GM21381 (cell line): Measurements from ENCODE around the gene PLCH2.
"Not testable (repeated sequence)": the region's sequence is repeated elsewhere in the genome, so short reads cannot be mapped to it uniquely, and the experiment has no call there.

Source experiments
- ATAC-seq: cut with Tn5 transposase; IDR thresholded peaks from one replicate; pipeline ENCODE4 v1.9.1; 2021; ENCODE audit warnings: mild to moderate bottlenecking, moderate library complexity; ENCODE audit not compliant: unreplicated experiment

PLCH2 gene

DNA sequence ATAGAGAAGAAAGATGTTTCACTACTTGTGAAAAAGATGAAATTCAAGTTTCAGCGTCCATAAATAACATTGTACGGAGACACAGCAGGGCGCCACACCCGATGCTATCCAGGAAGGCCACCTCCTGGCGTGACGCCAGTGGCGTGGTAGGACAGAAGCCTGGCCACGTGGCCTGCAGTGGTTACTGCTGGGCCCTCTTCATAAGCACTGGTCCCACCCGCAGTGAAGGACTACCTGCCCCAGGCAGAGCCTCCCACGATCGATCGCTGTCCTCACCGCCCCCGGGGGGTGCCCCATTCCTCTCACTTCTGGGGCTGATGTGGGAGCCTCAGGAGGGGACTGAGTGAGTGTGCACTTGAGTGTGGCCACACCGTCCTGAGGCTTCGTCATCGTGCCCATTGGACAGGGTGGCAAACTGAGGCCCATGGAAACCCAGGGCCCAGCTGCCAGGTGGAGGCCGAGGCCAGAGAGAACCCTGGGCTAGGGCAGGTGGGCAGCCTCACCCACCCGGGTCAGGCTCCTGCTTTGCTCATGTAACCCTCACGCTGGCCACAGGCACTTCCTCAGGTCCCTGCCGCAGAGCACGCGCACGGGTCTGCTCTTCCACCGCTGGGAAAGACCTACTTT lies 65.6 kb downstream of the PLCH2 start:
- no peak for ATAC-seq

DNA sequence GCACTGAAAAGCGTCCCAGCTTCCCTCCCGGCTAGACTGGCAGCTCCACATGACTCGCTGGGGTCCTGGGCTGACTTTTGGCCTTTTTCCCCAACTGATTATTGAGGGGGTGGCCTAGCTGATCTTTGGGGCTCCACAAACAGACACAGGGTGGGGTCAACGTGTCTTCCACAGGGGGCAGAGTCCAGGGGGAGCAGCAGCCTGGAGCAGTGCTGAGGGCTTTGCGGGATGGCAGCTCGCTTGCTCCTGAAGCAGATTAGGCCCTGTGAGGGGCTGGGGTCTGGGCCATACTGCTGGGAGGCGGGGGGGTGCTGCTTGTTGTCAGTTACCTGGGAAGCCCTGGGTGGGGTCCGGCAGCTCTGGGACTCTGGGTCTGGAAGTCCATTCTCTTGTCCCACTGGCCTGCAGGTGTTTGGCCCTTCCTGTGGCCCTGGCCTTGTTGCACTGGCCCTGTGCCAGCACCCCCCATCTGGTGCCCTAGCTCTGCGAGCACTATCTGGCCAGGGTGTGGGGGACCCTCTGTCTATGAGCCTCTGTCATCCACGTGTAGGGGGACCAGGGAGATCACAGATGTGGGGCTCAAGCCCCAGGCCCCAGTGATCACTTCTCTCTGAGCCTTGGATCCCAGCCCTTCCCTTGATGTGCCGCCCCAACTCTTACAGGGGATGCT lies 66.3 kb downstream of the PLCH2 start:
- ATAC-seq, result no peak

DNA sequence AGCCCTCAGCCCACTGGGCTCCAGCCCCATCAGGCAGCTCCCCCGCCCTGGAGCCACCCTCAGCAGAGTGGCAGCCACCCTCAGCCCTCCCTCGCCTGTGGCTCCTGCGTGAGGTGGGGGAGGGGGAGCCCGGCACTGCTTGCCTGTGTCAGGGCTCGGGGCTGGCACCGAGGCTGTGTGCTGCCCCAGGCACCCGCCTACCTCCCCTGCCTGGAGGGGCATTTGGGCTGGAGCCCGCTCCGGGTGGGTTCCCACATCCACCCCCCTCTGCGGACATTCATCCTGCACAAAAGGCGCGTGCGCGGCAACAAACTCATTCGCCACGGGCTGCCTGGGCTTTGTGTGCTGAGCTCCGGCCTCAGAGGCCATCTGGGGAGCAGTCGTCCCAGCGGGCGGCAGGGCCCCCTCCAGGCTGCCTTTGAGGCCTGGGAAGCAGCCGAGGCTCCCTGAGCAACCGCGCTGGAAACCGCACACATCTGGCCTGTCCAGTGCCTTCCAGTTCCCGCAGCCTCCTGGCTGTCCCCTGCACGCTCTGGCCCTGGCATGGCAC lies 67.5 kb downstream of the PLCH2 start:
- no peak for ATAC-seq

DNA sequence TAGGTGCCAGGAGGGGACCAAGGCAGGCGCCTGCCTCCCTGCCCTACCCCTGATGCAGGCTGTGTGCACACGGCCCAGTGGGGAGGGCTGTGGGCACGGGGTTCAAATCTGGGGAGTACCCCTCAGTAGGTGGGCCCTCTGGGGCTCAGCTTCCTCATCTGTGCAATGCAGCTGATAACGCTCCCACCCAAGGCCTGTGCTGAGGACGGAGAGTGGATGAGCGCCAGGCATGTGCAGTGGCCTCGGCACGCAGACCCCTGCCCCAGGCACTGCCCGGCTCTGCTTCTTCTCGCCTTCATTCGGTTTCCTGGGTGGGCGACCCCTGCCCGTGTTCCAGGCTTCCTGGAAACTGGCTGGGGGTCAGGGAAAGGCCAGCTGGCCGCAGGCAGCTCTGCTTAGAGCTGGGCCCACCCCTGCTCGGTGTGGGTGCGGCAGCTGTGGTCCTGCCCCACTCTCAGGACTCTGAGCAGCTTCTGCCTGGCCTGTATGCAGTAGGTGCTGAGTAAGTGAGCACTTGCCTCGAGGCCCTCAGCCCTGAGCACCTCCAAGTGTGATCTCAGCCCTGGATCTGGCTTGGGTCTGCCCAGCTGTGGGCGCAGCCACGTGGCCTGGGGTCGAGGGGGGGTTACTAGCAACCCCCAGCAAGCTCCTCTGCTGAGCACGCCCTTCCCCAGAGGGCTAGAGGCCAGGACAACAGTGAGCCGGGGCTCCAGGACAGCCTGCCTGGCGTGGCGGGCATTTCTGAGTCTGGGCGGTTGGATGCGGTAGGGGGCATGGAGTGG lies 68.2 kb downstream of the PLCH2 start:
- no peak for ATAC-seq

DNA sequence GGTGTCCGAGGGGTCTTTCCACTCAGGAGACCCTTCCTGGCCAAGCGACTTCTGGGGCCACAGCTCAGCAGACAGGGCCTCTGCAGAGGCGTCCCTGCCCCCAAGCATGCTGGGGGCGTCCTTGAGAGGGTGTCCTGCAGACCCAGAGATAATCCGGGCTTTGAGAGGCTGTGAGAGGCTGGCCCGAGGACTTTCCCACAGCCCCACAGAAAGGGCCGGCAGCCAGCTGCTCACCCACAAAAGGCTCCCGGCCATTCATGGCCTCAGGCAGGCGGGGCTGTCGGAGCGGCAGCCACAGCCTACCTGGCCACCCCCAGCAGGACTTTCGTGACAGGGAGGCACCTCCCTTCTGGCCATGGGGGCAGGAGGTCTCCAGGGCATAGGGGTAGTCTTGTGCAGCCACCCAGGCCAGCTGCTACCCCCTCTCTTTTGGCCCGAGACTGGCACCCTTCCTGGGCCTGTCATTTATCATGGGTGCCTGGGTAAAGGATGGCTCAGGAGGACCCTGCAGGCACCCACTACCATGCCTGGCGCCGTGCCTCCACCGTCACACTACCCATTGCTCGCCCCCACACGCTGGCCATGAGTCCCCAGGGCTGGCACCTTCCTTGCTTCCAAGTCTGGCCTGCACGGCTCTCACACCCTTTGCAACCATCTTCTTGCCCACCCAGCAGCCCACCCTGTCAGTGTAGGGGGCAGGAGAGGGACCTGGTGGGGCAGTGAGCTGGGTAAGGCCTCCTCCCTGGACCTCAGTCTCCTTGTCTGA lies 69.0 kb downstream of the PLCH2 start:
- no peak for ATAC-seq

DNA sequence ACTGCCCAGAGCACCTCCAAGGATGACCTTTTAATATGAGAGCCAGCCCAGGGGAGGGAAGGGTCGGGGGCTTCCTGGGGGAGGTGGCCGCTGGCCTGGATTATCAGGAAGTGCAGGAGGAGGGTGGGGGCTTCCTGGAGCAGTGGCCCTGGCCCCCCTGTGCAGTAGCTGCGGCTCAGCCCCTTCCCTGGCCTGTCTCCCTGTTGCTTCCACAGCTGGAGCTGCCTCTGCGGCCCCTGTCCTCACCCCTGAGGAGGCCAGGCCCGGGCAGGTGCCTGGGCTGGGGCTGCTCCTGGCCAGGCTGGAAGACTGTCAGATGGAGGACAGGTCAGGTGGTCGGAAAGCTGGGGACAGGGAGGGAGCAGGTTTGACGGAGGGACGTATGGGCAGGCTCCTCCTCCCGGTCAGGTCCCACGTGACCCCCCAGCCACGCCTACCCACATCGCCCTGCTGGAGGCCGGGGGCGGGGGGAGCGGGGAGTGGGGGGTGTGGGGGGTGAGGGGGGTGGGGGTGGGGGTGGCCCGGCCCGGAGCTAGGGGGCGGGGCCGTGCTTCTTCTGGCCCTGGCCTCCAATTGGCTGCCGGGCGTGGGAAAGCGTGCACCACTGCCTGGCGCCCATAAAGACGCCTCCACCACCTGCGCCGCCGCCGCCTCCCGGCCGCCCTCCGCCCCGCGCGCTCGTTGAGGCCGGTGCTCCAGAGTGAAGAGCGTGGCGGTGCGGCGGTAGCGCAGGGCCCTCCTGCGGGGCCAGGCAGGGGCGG lies 69.8 kb downstream of the PLCH2 start:
- peak; percentile 33 for ATAC-seq

DNA sequence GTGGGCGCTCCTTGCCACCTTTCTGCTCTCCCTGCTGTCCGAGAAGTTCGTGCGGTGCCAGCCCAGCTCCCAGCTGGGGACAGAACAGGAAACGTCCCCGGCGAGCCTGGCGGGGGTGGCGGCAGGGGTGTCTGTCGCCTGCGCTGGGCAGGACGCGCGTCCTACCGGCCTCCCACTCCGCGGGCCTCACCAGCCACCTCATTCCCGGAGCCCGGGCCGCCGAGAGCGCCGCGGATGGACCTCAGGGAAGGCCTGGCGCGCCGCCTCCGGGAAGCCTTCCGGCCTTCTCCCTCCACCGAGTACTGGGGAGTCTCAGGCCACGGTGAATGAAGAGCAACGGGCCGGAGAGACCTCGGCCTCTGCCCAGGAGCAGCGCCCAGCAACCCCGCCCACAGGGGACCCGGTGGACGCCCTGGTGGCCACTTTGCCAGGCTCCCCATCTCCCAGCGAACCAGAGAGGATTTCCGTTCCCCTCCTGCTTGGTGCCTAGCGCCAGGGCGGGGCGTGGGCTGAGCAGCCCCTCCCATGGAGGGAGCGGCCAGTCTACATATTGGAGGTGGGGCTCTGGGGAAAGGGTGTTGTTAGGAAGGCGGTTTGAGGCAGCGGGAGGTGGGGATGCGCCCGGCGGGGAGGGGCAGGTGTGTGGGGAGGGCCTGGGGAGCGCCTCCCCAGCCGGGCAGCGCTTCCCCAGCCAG lies 70.6 kb downstream of the PLCH2 start:
- ATAC-seq, result peak; percentile 33

DNA sequence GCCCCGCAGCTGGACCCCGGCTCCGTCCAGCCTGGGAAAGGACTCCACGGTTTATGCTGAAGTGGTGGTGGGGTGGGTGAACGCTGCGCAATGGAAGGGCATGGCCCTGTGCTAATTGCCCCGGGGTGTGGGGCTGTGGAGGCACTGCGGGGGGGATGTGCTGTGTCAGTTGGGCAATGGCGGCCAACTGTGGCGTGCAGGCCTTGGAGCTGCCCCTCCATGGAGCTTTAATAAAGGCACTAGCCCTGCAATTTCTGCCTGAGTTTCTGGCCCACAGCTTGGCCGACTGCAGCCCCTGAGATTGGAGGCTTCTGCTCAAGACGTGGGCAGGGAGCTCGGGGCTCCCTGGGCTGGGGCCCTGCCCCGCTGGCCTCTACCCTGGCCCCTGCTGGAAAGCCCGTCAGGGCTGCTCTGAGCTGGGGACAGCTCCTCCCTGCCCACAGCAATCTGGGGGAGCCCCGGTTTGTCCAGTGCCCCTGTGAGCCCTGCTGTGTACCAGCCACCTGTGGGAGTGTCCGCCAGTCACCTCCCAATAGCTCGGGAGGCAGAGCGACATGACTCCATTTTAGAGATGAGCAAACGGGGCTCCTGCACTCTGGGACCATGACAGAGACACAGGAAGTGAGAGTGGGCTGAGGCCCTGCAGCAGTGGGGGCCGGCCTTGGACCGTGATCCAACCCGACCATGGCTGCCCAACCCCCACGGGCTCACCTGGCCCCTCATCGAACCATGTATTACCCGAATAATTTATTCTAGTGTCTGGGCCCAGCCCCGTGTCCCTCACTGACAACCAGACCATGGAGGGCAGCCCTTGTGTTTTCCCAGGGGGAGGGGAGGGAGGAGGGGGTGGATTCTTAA lies 71.3 kb downstream of the PLCH2 start:
- ATAC-seq, result peak; percentile 2

DNA sequence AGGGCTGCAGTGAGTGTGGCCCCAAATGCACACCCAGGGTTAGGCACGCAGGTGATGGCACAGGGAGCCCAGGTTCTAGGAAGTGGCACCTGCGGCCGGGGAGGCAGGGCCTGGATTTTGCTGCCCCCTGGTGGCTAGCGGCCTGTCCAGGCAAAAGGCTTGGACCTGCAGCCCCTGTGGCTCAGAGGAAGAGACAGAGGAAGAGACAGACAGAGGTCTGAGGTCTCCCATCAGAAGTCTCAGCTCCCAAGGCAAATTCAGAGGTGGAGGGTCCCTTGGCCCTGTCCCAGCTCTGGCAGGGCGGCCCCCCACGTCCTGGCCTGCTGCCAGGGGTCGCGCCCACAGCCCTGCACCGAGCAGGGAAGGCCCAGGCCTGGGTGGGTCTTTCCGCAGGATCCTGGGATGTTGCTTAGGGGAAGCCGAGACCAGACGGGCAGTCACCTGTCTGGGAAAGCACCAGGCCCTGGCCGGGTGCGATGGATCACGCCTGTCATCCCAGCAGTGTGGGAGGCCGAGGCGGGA lies 72.0 kb downstream of the PLCH2 start:
- no peak for ATAC-seq

DNA sequence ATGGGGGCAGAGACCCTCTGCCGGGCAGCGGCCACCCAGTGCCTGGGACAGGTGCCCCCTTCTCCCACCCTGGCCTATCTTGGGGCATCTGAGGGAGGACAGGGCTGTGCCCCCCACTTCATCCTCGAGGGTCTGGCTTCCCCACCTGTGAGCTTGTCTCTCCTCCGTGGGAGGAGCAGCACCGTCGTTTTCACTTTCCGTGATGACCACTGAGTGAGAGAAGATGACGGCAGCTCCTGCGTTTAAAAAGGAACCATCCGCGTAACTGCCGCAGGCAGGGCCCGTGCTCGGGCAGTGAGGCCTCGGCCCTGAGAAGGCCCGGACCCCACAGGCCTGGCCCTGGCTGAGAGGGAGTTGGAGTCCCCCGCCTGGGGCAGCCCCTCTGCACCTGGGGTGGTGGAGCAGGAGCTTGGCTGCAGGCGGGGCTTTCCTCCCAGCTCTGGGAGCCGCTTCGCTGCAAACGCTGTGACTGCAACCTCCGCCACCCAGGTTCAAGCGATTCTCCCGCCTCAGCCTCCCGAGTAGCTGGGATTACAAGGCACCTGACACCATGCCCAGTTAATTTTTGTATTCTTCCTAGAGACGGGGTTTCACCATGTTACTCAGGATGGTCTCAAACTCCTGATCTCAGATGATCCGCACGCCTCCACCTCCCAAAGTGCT lies 73.4 kb downstream of the PLCH2 start:
- not testable (repeated sequence) for ATAC-seq

DNA sequence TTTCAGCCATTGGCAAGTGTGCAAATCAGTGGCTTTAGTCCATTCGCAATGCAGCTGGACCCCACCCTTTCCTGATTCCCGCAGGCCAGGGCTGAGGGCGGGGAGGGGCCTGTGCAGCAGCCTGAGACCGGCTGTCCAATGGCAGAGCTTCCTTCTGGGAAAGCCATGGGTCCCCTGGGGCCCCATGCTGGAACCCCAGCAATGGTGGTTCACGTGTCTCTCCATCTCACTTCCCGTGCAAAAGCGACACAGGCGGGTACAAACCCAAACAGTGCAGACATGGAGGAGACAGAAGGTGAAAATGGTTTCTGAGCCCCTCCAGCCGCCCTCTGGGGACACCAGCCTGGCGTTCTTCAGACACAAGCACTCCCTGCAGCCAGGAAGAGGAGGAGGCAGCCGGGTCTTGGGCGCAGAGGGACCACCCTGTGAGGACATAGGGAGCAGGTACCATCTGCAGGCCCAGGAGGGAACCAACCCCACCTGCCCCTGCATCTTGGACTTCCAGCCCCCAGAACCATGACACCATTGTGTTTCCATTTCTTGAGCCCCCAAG lies 74.3 kb downstream of the PLCH2 start:
- ATAC-seq, result not testable (repeated sequence)

DNA sequence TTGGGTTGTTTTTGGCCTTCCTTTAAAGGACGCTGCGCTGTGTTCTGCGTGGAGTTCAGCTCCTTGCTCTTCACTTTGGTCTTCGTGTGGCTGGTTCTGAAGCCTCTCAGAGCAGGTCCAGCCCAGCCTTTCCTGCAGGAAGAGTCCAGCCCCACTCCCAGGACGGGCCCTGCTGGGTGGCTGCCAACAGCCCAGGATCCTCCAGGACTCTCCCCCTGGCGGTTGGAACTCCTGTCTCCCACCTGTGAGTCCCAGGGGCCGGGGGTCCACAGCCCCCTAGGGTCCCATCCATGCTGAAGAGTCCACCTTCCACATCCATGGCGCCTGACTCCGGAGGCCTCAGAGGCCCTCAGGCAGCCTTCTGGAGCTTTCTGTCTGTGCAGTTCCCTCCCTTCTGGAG lies 75.5 kb downstream of the PLCH2 start:
- ATAC-seq, result not testable (repeated sequence)

DNA sequence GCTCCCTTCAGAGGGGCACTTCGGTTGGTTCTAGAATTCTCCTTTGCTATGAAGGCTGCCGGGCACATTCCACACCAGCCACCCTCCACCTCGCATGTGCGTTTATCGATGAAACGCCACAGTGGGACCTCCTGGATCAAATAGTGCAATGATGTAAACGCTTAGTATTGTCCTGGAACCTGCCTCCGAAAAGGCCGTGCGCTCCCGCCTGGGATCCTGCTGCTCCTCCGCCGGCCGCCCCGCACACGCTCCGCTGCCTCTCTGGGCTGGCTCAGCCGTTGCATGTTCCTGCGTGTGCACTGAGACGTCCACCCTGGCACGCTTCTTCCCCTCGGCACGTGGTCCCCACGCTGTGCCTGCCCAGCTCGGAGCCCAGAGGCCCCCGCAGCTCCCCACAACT lies 76.1 kb downstream of the PLCH2 start:
- no peak for ATAC-seq

DNA sequence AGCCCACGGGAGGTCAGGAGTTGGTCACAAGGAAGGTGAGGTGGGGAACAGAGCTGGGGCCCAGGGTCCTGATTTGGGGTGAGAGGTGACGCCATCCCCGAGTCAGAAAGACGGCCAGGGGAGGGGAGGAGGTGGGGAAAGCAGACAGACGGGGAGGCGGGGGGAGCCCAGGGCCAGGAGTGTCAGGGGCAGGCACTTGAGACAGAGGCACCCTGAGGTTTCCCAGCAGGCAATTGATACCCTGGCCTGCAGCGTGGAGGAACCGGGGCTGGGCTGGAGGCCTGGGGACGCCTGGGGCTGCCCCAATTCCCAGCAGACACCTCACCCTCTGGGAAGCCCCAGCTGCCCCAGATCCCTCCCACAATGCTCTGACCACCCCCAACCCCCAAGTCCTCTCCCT lies 77.0 kb downstream of the PLCH2 start:
- not testable (repeated sequence) for ATAC-seq

DNA sequence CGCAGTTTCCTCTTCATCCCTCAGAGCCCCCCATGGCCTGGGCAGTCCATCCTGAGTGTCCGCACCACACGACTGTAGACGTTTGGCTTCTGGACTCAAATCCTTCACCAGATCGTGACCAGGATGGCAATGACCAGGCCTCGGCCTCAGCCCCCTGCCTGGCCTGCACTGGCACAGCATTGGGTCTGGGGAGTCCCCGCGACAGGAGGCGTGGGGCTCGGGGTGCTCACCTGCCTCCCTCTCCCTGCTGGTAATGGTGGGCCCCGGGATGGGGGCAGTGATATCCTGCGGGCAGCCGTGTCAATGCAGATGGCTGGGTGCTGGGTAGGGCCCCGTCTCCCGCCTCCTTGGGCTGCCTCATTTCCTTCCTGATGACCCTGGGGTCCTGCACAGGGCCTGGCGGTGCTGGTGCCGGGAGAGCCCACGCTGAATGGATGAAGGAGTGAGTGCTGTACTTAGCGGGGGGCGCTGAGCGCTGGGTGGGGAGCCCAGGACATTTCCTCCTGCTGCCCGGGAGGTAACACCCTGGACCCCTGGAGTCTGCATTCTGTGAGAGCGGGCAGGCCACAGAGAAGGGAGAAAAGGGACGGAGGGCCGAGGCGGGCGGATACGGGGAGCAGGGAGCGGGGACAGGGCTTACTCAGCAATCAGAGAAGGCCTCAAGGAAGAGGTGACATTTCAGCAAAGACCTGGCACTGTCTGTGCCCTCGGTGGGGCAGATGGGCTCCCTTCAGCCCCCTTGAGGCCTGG lies 78.0 kb downstream of the PLCH2 start:
- ATAC-seq, result no peak

DNA sequence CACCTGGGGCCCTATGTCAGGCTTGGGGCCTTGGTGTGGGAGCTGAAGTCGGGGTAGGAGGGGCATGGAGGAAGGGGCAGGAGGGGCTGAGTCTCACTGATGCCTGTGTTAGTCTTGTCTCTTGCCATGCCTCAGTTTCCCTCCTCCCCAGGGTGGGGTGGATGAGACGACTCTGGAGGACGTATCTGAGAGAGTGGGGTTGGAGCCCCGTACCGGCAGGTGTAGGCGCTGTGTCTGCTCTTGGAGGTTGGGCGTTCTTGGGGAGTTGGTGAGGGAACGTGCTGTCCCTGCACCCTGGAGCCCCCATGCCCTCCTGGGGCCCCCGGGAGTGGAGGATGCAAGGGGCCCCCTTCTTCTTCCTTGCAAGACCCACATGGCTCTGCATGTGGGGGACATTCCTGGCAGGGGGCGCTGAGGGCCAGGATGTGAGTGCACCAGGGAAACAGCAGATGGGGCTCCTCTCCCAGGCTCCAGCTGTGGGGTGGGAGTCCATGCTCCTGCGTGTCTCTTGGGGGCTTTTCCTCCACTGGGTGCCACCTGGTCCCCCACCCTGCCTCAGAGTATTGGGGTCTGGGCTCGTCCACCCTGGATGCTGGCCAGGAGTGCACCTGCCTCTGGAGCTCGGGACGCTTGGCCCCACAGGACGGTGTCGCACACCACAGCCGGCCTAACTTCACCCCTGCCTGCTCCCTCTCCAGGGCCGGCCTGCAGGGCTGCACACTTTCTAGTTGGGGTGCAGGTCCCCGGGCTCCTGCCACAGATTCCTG lies 78.7 kb downstream of the PLCH2 start:
- ATAC-seq, result no peak
